Neuron (in vitro differentiated cells): ENCODE data around the gene KLHL22.
"Not testable (repeated sequence)": the region's sequence is repeated elsewhere in the genome, so short reads cannot be mapped to it uniquely, and the experiment has no call there.

ENCODE experiments used
- H2AFZ ChIP-seq: one replicate; pipeline ENCODE4 v1.6.1; 2013; ENCODE audit warnings: low read depth, mild to moderate bottlenecking, inconsistent platforms, low read length, moderate library complexity
- H3K27me3 ChIP-seq: one replicate; pipeline ENCODE4 v1.6.1; 2013; ENCODE audit warnings: low read length; ENCODE audit not compliant: insufficient read depth
- H3K36me3 ChIP-seq: one replicate; pipeline ENCODE4 v1.6.1; 2013; ENCODE audit warnings: low read length; ENCODE audit not compliant: insufficient read depth
- H3K4me1 ChIP-seq: one replicate; pipeline ENCODE4 v1.6.1; 2013; ENCODE audit warnings: low read length; ENCODE audit not compliant: insufficient read depth
- H3K4me3 ChIP-seq: 2 replicates; pipeline ENCODE4 v1.5.1; 2013; ENCODE audit warnings: mild to moderate bottlenecking, low read length, moderate library complexity
- H3K9me3 ChIP-seq: one replicate; pipeline ENCODE4 v1.6.1; 2013; ENCODE audit warnings: low read length

Gene KLHL22

DNA sequence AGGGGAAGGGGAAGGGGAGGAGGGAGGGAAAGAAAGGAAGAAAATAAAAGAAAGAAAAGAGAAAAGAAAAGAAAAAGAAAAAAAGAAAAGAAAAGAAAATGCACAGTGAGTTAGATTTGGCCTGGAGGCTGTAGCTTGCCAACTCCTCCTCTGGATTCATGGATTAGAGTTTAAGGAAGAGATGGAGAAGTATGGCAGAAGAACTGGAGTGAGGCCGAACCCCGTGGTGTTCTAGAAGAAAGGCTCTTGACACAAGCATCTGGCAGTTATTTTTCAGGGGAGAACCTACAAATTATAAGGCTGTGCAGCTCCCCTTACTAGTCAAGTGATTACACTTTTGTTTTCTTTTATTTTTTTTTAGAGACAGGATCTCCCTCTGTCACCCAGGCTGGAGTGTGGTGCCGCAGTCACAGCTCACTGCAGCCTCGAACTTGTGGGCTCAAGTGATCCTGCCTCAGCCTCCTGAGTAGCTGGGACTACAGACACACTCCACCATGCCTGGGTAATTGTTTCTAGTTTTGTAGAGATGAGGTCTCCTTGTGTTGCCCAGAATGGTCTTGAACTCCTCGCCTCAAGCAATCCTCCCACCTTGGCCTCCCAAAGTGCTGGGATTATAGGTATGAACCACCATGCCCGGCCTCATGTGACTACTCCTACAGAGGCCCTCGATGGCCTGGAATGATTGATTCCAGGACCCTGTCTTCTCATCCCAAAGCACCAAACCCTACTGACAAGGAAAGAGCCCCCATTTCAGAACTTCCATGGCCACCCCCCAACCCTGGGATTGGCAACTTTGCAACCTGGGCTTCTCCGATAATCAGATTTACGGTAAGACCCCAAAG, 82.2 kb downstream of the KLHL22 start:
- peaks cover 4% of the 10 kb centered on the region for H3K36me3 ChIP-seq
- peaks cover 11% of the 10 kb centered on the region for H3K4me1 ChIP-seq
- no peak overlapping the region for H3K4me3 ChIP-seq
- no peaks in the 10 kb centered on the region for H3K9me3 ChIP-seq
- no peaks in the 10 kb centered on the region for H3K27me3 ChIP-seq
- peak overlapping the region; percentile 34 for H2AFZ ChIP-seq

DNA sequence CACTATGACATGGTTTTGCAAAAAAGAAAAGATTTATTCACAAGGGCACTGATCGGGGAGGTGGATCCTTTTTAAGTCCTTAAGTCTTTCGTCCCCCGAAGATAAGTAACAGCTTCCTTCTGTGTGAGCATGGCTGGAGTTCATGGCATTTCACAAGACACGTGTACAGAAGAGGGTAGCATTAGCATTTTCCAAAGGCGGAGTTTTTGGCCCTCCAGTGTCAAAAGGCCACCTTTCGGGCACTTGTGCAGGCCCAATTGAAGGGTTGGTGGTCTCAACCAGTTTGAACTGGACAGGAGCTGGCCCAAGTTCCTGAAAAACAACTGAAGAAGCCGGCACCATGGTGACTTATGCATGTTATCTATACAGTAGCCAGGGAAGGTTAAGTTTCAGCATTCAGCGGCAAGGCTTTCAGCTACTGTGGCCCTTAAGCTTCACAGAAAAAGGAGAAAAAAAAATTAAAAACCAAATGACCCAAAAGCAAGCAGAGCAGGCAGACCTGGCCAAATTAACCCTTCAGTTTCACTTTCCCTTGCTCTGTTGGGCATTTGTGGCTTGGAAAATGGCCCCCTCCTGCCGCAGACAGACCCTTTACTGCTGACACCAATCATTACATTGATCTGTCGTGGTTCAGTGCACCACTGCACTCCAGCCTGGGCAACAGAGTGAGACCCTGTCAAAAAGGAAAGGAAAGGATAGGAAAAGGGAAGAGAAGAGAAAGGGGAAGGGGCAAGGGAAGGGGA, 83.0 kb downstream of the KLHL22 start:
- peaks cover 9% of the 10 kb centered on the region for H3K36me3 ChIP-seq
- H3K27me3 ChIP-seq, result no peaks in the 10 kb centered on the region
- H3K4me1 ChIP-seq, result peaks cover 11% of the 10 kb centered on the region
- H2AFZ ChIP-seq, result peak overlapping the region; percentile 34
- no peak overlapping the region for H3K4me3 ChIP-seq
- no peaks in the 10 kb centered on the region for H3K9me3 ChIP-seq

DNA sequence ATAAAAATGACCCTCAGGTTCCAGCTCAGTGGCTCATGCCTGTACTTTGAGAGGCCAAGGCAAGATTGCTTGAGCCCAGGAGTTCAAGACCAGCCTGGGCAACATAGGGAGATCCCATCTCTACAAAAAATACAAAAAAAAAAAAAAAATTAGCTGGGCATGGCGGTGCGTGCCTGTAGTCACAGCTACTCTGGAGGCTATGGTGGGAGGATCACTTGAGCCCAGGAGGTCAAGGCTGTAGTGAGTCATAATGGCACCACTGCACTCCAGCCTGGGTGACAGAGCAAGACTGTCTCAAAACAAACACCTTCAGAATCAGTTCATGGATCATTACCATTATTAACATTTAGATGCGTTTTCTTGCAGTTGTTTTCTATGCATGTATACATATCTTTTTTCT, 86.2 kb downstream of the KLHL22 start:
- peaks cover 11% of the 10 kb centered on the region for H3K4me1 ChIP-seq
- H3K9me3 ChIP-seq, H3K27me3 ChIP-seq, H3K4me3 ChIP-seq, H2AFZ ChIP-seq: not testable (repeated sequence)
- peaks cover 40% of the 10 kb centered on the region for H3K36me3 ChIP-seq

DNA sequence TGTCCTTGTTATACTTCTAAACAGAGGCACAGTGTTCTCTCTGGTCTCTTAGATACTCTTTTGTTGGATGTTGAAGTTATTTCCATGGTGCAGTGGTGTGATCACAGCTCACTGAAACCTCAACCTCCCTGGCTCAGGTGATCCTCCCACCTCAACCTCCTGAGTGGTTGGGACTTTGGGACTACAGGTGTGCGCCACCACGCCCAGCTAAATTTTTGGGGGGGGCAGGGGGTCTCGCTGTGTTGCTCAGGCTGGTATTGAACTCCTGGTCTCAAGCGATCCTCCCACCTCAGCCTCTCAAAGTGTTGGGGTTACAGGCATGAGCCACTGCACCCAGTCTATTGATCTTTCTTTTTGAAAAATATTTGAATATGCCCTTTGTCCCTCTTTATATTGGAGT, 86.7 kb downstream of the KLHL22 start:
- no peaks in the 10 kb centered on the region for H3K27me3 ChIP-seq
- H3K9me3 ChIP-seq, result no peaks in the 10 kb centered on the region
- H3K4me1 ChIP-seq, result peaks cover 11% of the 10 kb centered on the region
- no peak overlapping the region for H3K4me3 ChIP-seq
- H2AFZ ChIP-seq, result no peak overlapping the region
- peaks cover 45% of the 10 kb centered on the region for H3K36me3 ChIP-seq

DNA sequence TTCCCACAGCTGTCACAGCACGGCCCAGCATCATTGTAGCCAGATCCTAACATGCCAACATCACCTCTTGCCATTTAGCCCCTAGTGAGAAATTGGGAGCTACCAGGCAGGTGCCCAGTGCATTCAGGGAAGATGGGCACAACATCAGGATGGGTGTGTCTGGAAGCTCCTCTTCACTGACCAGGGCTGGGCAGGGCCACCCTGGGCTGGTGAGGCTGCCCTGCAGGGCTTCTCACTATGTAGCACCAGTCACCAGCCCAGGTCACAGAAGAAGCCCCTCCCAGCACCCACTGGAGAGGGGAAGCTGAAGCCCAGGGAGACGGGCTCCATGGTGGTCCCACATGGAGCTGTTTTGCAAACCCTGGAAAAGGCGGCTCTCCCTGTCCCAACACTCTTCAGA, 87.8 kb downstream of the KLHL22 start:
- Histone ChIP-seq H3K4me1 (peaks cover 10% of the 10 kb centered on the region), H3K36me3 (peaks cover 56% of the 10 kb centered on the region), H3K9me3 (no peaks in the 10 kb centered on the region), H3K27me3 (no peaks in the 10 kb centered on the region), H3K4me3 (no peak overlapping the region), H2AFZ (no peak overlapping the region)

DNA sequence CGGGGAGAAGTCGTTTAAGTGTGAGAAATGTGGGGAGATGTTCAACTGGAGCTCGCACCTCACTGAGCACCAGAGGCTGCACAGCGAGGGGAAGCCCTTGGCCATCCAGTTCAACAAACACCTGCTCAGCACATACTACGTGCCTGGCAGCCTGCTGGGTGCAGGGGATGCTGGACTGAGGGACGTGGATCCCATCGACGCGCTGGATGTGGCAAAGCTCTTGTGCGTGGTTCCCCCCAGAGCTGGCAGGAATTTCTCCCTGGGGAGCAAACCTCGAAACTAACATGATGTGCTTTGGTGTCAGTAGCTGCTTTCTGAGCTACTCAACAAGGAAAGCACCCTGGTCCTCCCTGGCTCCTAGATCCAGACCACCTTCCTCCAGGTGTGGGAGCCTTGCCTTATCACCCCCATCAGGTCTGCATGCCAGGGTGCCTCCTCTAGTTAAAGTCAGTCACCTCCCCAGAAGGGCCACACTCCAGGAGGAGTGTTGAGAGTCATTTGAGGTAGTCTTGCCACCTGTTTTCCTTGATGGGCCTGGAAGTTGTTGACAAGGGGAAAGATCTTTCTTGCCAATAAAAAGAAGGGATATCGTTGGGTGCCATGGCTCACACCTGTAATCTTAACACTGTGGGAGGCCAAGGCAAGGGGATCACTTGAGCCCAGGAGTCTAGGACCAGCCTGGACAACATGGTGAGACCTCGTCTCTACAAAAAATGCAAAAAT, 88.7 kb downstream of the KLHL22 start:
- H3K27me3 ChIP-seq, result no peaks in the 10 kb centered on the region
- H3K9me3 ChIP-seq, result no peaks in the 10 kb centered on the region
- H3K4me3 ChIP-seq, result no peak overlapping the region
- H3K36me3 ChIP-seq, result peaks cover 61% of the 10 kb centered on the region
- H2AFZ ChIP-seq, result no peak overlapping the region
- H3K4me1 ChIP-seq, result peaks cover under 1% of the 10 kb centered on the region

DNA sequence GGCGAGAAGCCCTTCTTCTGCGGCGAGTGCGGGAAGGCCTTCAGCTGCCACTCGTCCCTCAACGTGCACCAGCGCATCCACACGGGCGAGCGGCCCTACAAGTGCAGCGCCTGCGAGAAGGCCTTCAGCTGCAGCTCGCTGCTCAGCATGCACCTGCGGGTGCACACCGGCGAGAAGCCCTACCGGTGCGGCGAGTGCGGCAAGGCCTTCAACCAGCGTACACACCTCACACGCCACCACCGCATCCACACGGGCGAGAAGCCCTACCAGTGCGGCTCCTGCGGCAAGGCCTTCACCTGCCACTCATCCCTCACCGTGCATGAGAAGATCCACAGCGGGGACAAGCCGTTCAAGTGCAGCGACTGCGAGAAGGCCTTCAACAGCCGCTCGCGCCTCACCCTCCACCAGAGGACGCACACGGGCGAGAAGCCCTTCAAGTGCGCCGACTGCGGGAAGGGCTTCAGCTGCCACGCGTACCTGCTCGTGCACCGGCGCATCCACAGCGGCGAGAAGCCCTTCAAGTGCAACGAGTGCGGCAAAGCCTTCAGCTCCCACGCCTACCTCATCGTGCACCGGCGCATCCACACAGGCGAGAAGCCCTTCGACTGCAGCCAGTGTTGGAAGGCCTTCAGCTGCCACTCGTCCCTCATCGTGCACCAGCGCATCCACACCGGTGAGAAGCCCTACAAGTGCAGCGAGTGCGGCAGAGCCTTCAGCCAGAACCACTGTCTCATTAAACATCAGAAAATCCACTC, 89.5 kb downstream of the KLHL22 start:
- Histone ChIP-seq H3K27me3 (no peaks in the 10 kb centered on the region), H3K4me1 (no peaks in the 10 kb centered on the region), H2AFZ (no peak overlapping the region), H3K36me3 (peaks cover 69% of the 10 kb centered on the region), H3K4me3 (no peak overlapping the region), H3K9me3 (no peaks in the 10 kb centered on the region)

DNA sequence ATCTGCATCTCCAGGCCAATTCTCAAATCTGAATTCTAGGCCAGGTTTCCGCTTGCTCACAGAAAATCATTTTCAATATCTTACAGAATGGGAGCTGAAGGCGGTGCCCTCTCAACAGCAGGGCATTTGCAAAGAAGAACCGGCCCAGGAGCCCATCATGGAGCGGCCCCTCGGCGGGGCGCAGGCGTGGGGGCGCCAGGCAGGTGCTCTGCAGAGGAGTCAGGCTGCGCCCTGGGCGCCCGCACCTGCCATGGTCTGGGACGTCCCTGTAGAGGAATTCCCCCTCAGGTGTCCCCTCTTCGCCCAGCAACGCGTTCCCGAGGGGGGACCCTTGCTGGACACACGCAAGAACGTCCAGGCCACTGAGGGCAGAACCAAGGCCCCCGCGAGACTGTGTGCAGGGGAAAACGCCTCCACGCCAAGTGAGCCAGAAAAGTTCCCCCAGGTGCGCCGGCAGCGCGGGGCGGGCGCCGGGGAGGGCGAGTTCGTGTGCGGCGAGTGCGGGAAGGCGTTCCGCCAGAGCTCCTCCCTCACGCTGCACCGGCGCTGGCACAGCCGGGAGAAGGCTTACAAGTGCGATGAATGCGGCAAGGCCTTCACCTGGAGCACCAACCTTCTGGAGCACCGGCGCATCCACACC, 90.2 kb downstream of the KLHL22 start:
- H3K9me3 ChIP-seq, result no peaks in the 10 kb centered on the region
- no peaks in the 10 kb centered on the region for H3K4me1 ChIP-seq
- H2AFZ ChIP-seq, result no peak overlapping the region
- no peaks in the 10 kb centered on the region for H3K27me3 ChIP-seq
- peaks cover 76% of the 10 kb centered on the region for H3K36me3 ChIP-seq
- H3K4me3 ChIP-seq, result no peak overlapping the region

DNA sequence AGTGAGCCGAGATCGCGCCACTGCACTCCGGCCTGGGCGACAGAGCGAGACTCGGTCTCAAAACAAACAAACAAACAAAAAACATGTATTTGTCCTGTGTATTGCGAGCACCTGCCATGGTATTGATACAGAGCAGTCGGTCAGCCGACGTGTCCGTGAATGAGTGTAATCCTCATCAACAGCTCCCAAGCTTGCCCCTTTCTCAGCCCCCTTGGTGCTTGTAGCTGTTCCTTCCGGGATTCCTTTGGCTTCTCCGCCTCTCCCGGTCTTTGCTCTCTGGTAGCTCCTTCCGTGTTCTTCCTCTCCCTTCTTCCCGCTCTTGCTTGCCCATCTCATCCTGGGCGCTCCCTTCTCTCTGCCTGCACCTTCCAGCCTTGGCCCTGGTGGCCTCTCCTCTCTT, 90.7 kb downstream of the KLHL22 start:
- Histone ChIP-seq H3K4me3 (no peak overlapping the region), H3K4me1 (no peaks in the 10 kb centered on the region), H2AFZ (no peak overlapping the region), H3K9me3 (no peaks in the 10 kb centered on the region), H3K27me3 (no peaks in the 10 kb centered on the region), H3K36me3 (peaks cover 79% of the 10 kb centered on the region)

DNA sequence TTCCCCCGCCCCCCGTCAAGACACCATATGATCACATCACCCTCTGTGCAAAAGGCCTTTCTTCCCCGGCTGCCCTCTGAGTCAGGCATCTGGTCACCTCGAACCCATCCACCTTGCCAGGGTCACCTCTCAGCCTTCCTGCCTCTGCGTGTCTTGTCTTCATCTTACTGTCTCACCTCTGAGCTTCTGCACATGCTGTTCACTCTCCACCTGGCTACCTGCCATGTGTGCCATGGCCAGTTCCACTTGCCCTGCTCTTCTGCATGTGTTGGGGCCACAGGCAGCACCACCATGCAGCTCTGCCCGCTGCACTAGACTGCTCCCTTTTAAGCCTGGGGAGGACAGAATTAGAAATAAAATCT, 91.8 kb downstream of the KLHL22 start:
- H3K27me3 ChIP-seq, result no peaks in the 10 kb centered on the region
- no peak overlapping the region for H2AFZ ChIP-seq
- no peaks in the 10 kb centered on the region for H3K9me3 ChIP-seq
- H3K36me3 ChIP-seq, result peaks cover 77% of the 10 kb centered on the region
- no peaks in the 10 kb centered on the region for H3K4me1 ChIP-seq
- no peak overlapping the region for H3K4me3 ChIP-seq

DNA sequence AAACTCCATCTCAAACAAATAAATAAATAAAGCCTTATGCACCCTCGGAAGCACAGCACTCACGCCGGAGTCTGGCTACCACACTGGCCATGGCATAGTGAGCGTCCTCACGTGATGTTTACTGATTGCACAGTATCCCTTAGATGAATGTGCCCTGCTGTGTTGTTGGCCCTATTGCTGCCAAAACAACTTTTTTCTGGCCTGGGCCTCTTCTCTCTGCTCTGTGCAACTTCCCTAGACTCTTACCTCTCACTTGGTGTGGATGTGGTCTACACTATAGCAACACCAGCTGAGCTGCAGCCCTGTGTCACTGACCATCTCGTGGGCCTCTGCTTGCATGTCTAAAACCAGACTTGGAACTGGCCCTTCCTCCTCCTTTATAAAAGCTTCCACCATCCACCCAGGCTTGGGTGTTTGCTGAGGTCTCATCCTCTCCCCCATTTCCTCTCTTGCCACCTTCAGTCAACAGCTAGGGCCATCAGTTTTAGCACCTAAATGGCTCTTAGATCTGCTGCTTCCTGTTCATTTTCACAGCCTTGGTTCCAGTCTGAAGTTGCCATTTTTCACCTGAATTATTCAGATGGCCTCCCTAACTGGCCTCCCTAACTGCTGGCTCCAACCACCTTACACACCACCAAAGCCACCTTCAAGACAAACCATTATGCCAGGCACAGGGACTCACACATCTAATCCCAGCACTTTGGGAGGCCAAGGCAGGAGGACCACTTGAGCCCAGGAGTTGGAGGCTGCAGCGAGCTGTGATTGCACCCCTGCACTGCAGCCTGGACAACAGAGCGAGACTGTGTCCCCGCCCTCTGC, 92.4 kb downstream of the KLHL22 start:
- no peaks in the 10 kb centered on the region for H3K9me3 ChIP-seq
- H3K27me3 ChIP-seq, result no peaks in the 10 kb centered on the region
- H3K4me3 ChIP-seq, result no peak overlapping the region
- peaks cover 75% of the 10 kb centered on the region for H3K36me3 ChIP-seq
- H3K4me1 ChIP-seq, result no peaks in the 10 kb centered on the region
- H2AFZ ChIP-seq, result no peak overlapping the region
